ENCODE measurements around the gene KCNMB2. TPM values are rescaled to one million over a fixed set of nuclear protein-coding genes. Genes with fewer than 3 reads are reported as not detected.
A peak's percentile ranks its signal among the peaks of the same experiment; 100 is the strongest.

The KCNMB2 gene
- polyA plus RNA-seq, 3 donors: 23.8 to 28.5 (median 27.8) TPM

DNA sequence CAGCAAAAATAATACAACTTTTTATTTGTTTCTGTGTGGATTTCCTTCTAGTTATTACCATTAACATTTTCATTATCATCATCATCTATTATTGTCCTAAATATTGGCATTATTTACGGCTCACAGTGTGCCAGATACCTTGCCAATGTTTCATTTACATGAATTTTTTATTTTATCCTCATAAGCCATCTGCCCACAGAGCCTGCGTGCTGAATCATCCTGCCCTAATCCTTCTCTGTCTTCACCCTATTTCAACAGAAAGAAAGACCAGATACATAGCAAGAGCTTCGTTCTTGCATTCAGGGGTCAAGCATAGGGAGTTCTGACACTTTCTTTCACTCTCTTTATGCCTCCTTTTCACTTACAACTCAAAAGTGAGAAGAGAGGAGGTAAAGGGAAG, 82.0 kb downstream of the KCNMB2 start:
- DNase-seq (ENCODE audit: extremely low read depth in 1 of 11, low read depth in 9 of 11, low spot score in 4 of 11): no peak

DNA sequence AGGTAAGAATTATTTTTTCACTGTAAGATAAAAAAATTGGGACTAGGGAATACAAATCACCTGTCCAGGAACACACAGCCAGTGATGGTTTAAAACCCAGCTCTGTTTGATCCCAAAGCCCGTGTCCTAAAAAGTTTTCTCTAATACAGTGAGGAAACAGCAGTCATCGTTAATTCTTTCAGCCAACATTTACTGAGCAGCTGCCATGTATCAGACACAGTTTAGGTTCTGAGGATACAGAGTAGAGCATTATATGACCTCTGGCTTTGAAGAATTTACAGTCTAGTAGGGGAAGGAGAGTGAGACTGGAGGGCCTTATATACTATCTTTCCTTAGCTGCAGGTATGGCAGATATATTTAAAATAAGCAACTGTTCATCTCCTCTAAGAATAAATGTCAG, 82.7 kb downstream of the KCNMB2 start:
- DNase-seq (ENCODE audit: extremely low read depth in 1 of 11, low read depth in 9 of 11, low spot score in 4 of 11): no peak

DNA sequence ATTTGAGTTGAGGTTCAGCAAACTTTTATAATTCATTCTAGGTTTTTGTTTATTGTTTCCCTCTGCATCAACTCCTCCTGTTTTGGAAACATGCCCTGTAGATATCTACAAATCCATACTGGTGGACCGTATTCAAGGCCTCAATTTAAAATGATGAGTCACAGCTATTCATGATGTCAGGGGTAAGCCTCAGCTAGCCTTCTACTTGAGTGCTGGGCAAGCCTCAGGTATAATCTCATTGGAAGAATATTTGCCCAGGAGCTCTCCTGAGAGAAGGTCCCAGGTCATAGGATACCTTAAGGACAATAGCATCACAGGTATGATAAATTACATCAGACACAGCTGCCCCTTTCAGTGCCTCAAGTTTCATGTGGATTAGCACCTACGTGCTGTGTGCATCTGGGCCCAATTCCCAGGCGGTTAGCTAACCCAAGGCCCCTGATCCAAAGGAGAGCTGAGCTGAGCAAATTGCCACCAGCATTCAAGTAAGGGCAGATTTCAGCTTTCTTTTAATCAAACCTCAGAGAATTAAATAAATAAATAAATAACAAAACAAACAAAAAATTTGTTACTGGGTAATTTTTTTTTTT, 87.5 kb downstream of the KCNMB2 start:
- no peak for DNase-seq (ENCODE audit: extremely low read depth in 1 of 11, low read depth in 9 of 11, low spot score in 4 of 11)

DNA sequence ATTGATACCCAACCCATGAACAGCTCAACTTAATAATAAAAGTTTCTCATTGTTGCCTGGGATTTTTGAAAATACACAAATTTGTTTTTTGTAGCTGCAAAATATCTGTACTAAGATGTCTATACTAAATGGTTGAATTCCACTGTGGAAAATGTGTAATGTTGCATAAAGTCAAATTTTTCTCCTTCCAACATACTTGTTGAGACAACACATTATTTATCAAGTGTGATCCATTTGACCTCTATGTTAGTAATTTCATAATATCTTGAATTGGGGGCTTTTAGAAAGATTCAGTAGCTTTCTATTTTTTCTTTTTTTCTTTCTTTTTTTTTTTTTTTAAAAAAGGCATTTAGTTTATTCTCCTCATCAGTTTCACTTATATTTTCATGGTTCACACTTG, 88.0 kb downstream of the KCNMB2 start:
- DNase-seq (ENCODE audit: extremely low read depth in 1 of 11, low read depth in 9 of 11, low spot score in 4 of 11): no peak

DNA sequence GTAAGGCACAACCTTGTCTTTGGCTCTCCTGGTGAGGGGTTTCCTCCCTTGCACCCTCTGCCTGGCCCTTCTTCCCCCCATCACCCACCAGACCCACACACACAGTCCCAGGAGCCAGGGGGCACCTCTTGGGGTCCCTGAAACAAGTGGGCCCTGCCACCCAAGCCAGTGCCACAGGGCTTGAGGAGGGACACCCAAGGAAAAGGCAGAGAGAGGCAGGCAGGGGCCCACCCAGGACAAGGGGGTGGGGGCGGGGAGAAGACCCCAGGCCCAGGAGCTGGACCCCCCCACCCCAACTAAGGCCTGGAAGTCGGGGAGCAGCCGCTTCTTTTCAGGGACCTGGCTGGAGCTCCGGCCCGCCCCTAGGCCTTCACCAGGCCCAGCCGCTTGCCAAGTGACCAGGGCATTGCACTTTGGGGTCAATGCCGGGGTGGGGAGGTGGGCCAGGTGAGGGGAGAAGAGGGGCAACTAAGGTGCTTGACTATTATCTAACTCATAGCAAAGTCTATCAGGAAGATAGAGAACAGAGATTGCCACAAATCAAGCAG, 88.9 kb downstream of the KCNMB2 start:
- no peak for DNase-seq (ENCODE audit: extremely low read depth in 1 of 11, low read depth in 9 of 11, low spot score in 4 of 11)

DNA sequence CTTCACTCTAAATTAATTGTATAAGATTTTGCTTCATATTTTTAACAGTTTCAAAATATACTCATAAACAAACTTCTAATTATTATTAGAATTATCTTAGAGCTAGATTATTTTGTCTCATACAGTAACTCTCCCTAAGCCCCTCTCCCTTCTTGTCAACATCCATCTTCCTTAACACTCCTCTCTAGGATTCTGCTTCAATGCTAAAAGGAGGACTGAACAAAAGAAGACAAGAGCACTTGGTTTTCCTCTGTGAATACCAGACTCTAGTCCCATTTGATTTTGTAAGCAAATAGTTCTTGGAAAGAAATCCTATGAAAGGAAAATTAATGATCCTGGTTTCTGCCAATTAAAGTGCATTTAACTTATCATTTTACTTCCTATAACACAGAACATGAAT, 91.8 kb downstream of the KCNMB2 start:
- no peak for DNase-seq (ENCODE audit: extremely low read depth in 1 of 11, low read depth in 9 of 11, low spot score in 4 of 11)

DNA sequence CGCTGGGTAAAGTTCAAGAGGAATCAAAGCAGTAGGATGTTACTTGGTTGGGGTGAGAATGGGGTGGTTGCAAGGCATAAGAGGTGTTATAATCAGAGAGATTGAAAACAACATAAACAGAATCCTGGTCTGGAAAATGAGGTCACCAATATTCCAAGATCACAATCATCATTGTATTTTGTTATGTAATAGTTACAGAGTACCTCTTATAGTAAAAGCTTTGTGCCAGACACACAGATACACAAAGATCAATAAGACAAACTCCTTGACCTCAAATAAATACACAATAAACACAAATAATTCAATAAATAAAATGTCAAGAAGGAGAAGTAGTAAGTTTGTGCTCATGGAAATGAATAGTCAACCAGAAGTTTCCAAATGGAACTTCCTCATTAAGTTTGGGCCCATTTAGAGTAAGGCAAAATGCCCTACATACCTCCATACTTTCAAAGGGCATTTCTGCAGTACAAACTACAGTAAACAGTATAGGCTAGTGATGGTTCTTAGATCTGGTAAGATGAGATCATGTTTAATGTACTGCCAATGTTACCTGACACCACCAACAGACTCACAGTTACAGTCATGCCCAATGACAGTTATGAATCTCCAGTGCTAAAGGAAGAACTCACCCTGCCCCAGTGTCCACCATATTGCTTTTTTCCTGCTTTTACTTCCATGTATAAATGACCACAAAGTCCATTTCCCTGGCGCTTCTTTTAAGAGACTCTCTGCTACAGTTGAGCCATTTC, 93.4 kb downstream of the KCNMB2 start:
- DNase-seq (ENCODE audit: extremely low read depth in 1 of 11, low read depth in 9 of 11, low spot score in 4 of 11): no peak

DNA sequence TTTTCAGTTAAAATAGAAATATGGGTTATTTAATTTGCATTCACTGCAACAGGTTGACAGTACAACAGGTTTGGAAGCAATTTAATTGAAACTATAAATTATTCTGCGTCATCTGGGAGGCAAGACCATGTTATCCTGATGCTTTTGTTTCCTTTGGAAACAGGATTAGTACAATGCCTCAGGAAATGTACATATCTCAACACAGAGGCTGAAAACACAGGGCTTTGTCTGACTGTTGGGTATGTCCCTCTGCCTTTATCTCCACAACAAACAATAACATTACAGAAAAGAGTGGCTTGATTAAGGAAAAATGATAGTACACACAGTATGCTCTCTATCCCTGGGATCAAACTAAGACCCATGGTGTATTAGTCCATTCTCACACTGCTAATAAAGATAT, 95.7 kb downstream of the KCNMB2 start:
- no peak for DNase-seq (ENCODE audit: extremely low read depth in 1 of 11, low read depth in 9 of 11, low spot score in 4 of 11)

DNA sequence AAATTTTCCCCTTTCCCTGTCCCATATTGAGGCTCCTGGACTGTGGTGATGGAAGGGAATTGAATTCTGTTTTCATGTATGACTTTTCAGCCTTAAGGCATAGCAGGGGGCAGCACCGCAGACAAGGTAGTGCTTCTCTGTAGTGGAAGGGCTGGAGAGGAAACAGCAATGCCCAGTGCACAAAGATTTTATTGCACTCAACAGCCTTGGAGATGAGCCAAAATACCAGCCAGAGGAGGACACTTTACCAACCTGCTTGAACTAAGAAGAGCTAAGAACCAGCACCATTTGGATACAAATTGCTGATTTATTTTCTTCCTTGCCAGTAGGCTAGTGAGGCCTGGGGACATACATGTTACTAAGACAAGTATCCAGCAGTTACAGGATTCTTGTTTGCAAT, 98.7 kb downstream of the KCNMB2 start:
- DNase-seq (ENCODE audit: extremely low read depth in 1 of 11, low read depth in 9 of 11, low spot score in 4 of 11): no peak

DNA sequence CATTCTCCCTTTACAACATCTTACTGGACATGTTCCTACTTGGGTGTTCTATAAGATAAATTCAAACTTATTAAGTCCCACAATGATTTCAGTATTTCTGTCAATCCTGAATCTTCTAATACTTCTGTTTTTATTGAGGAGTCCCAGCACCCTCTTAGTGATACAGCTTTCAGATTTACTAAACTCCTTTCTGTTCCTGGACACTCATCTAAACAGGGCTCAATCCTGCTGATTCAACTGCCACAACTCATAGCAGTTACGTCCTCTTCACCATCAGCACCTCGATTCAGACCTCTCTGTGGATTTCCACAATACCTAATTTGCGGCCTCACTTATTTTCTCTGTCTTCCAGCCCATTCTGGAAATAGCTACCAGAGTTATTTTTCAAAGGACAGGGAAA, 101.6 kb downstream of the KCNMB2 start:
- DNase-seq (ENCODE audit: extremely low read depth in 1 of 11, low read depth in 9 of 11, low spot score in 4 of 11): no peak

DNA sequence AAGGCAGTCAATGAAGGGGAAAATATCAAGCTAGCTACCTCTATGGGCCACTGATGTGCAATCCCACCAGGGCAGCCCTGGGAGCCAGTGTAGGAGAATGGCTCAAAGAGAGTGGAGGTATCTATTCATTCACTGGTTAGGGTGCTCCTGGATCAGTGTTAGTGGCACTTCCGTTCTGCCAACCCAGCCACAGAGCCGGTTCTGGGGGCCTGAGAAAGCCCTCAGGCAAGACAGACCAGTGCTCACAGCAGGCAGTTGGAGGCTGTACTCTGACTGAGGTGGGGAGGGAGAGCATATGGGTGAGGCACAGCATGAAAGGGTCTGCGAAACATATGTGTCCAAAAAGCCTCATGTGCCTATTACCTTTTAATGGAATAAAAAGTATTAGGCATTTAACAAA, 109.3 kb downstream of the KCNMB2 start:
- no peak for DNase-seq (ENCODE audit: extremely low read depth in 1 of 11, low read depth in 9 of 11, low spot score in 4 of 11)

DNA sequence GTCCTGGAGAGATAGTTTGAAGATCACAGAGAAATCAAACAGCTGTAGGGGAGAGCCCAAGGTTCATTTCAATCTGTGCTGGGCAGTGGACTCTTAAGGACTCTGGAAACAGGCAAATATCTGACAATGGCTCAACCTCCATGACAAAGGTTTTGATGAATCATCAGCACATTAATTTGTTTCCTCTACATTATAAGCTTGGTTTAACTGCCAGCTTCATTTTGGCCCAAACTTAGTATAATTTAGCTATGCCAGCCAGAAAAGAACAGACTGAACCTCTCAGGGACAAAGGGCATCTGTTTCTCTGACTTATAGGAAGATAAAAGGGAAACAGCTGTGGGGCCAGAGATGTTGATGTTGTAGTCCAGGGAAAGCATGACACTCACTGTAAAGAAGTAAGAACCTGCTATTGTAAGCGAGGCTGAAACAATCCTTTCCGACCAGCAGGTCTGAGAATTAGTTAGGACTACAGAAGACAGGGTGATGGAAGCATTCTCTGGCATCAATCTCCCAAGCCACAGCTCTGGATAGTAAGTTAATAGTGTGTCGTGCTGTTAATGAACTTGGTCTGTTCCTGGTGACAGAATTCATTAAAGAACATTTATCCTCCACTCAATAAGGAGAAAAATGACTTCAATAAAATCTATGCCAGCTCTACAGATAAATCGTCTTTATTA, 110.1 kb downstream of the KCNMB2 start:
- DNase-seq (ENCODE audit: extremely low read depth in 1 of 11, low read depth in 9 of 11, low spot score in 4 of 11): no peak

DNA sequence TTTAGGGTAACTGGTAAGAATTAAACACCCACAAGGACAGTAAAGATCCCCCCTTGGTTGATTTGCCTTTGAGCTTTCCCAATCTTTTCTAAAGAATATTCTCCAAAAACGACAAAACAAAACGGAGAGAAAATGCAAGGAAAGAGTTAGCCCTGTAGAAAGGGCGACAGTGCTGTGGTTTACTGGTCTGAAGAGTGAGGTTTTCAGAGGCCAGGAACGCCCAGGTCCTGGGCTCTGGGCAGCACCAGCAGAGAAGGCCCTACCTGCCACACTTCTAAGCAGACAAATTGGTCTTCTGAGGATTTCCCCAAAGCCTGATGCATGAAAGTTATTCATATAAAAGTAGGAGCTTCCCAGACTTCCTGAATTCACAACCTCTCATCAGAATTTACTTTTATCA, 119.3 kb downstream of the KCNMB2 start:
- DNase-seq (ENCODE audit: extremely low read depth in 1 of 11, low read depth in 9 of 11, low spot score in 4 of 11): no peak

DNA sequence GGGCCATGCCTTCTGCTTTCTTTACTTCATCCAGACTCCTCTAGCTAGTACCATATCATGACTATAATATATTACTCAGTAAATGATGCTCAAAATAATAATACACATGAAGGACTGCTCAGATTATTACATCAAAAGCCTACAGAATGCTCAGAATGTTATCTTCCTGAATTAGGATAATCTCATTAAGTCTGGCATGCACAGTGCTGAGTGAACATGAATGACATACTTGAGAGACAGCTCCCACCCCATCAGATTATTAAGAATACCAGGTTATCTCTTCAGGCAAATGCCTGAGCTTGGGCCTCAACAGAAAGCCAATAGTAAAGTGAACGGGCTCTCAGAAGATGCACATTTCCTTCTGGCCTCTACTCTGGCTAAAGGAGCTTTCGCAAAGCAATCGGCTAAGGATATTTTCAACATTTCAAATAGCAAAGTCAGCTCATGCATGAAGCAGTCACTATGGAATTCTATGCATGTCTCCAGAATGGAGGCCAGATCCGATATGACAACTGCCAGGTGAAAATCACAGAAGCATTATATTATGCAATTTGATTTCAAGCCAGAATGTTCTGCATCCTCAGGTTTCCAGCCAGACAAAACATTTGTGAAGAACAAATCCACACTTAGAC, 122.6 kb downstream of the KCNMB2 start:
- no peak for DNase-seq (ENCODE audit: extremely low read depth in 1 of 11, low read depth in 9 of 11, low spot score in 4 of 11)

DNA sequence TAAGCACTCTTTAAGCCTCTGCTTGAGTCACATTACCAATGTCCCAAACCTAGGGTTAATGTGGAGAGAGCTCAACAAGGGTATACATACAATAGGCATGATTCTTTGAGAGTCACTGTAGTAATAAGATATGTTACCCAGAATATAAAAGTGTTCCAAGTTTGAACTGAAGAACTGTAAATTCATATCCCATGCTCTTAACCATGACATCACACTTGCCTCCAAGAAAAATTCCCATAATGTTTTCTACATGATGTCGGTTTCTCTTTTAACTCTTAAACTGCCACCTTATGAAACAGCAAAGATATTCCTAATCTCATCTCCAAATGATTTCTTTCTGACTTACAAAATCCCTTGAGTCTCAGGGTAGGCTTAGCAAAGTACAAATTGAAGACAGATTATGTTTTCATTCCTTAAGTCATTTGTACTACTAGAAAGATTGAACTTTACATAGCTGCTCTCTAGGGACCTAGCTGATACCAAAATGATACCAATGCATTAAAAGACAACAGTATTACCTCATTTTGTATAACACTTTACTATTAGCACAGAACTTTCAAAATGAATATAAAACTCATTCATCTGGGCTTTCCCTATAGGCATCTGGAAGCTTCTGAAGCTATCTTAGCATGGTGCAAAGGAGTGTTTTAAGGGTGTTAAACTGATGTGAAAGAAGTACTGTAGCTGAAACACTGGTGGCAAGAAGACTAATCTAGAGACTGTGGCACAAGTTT, 127.1 kb downstream of the KCNMB2 start:
- no peak for DNase-seq (ENCODE audit: extremely low read depth in 1 of 11, low read depth in 9 of 11, low spot score in 4 of 11)

DNA sequence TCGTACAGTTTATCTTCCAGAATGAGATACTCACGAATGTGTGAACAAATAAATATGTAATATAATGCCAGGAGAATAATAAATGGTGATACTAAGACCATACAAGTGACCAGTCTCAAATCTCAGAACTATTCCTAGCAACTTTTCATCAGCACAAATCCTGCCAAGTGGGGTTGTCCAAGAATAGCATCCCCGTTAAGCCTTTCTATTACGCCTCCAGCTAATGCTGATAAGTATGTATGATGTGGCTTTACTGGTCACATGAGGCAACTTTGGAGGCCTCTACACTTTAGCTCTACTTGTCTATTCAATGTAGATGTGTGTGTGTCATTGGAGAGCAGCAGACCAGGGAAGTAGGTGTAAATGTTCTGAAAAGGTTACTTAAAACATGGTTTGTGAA, 129.5 kb downstream of the KCNMB2 start:
- no peak for DNase-seq (ENCODE audit: extremely low read depth in 1 of 11, low read depth in 9 of 11, low spot score in 4 of 11)

DNA sequence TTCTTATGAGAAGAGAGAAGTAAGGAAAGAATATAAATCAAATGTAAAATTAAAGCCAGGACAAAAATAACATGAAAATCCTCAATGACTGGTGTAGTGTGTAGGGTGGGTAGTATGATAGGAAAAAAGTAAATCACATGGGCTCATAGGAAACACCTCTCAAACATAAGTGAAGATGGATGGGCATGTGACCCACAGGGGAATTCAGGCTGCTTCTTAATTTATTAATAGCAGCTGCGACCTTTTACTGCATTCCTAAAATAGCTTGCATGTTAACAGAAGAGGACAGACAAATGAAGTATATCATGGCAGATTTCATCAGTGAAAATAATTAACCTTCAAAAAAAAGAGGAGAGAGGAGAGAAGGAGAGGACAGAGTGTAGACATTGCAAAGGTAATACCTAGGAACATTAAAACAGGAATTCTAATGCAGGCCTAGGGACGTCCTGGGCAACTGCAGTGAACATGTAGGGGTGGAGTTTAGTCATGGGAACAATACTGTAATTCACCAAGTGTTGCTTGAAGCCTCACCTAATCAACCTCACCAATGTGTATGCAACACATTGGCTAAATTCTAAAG, 132.9 kb downstream of the KCNMB2 start:
- DNase-seq (ENCODE audit: extremely low read depth in 1 of 11, low read depth in 9 of 11, low spot score in 4 of 11): peak in 1 of 11 donors; percentile 39

DNA sequence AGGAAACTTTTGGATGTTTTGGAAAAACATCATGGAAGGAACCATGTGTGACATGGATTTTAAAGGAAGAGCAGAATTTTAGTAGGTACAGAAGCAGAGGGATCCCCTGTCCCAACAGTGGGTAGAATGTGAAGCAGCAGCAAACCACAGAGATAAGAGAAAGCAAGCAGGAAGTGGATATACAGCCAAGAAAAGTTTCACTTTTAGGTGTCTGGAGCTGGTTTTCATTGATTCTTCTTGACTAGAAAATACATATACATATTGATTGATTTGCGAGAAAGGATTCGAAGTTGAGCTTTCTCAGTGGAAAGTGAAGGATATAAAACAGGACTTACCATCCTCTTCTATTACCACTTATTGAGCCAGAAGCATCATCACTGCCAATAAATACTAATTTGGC, 133.5 kb downstream of the KCNMB2 start:
- DNase-seq (ENCODE audit: extremely low read depth in 1 of 11, low read depth in 9 of 11, low spot score in 4 of 11): no peak

DNA sequence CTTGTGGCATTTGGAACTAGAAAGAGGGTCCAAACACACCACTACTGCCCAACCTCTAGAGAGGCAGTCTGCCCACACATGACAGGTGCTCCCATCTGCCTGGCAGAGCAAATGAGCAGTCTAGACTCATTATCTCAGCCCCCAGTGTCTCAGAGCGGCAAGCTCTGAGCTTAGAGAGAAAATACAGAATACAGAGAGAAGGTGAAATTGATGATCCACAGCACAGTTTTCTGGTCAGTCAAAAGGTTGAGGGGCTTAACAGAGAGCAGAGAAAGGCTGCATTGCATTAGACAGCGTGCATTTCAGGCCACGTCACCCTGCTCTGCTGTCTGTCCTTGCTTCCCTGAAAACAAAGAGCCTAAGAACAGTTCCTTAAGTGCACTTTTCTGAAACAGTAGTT, 135.1 kb downstream of the KCNMB2 start:
- no peak for DNase-seq (ENCODE audit: extremely low read depth in 1 of 11, low read depth in 9 of 11, low spot score in 4 of 11)
